ENCODE data around the gene MOCOS. TPM values are rescaled to one million over a fixed set of nuclear protein-coding genes. Genes with fewer than 3 reads are reported as not detected.

Gene MOCOS
- total RNA-seq, 1 experiment from 2014 or later: 3.0 TPM

DNA sequence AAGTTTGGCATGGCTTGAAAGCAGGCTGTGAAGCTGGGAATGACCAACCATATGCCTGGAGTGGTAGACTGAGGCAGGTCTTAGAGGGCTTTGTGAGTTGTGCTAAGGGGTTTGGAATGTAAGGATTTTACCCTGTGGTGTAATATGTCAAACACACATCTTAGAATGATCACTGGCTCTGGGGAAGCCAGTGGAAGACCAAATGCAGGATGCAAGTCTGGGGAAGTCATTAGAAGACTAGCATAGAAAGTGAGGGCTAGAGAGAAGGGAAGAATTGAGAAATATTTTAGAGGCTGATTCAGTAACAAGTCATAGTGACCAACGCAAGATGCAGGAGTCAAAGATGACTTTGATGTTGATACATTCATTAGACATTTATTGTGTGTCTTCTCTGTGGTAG is 106.7 kb downstream of the MOCOS start:
- no peak for ATAC-seq
- Histone ChIP-seq H3K9me3 (ENCODE audit: control insufficient read depth, insufficient read depth, low read depth, low read length) (0 out of 2 replicates have a peak, but pooled peaks cover 1% of the 10 kb centered on the region), H3K4me1 (ENCODE audit: control insufficient read depth, insufficient read depth, low read length) (peaks cover 3% of the 10 kb centered on the region), H3K27ac (ENCODE audit: low read length) (no peak overlapping the region), H3K36me3 (ENCODE audit: control insufficient read depth, insufficient read depth, low read length) (no peaks in the 10 kb centered on the region), H3K4me3 (ENCODE audit: low read depth in 2 of 2, low read length in 2 of 2) (no peak overlapping the region), H3K27me3 (ENCODE audit: control insufficient read depth, insufficient read depth, low read length) (no peaks in the 10 kb centered on the region)
- no TSS peak for BruUV-seq (replicated peaks)
- no peak for TF ChIP-seq POLR2AphosphoS5 (IDR thresholded peaks at IDR 0.05; ENCODE audit: low read depth, low read length)
- TF ChIP-seq, protein P1, sequence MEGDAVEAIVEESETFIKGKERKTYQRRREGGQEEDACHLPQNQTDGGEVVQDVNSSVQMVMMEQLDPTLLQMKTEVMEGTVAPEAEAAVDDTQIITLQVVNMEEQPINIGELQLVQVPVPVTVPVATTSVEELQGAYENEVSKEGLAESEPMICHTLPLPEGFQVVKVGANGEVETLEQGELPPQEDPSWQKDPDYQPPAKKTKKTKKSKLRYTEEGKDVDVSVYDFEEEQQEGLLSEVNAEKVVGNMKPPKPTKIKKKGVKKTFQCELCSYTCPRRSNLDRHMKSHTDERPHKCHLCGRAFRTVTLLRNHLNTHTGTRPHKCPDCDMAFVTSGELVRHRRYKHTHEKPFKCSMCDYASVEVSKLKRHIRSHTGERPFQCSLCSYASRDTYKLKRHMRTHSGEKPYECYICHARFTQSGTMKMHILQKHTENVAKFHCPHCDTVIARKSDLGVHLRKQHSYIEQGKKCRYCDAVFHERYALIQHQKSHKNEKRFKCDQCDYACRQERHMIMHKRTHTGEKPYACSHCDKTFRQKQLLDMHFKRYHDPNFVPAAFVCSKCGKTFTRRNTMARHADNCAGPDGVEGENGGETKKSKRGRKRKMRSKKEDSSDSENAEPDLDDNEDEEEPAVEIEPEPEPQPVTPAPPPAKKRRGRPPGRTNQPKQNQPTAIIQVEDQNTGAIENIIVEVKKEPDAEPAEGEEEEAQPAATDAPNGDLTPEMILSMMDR (IDR thresholded peaks at IDR 0.05): no peak
- TF ChIP-seq, protein P2, sequence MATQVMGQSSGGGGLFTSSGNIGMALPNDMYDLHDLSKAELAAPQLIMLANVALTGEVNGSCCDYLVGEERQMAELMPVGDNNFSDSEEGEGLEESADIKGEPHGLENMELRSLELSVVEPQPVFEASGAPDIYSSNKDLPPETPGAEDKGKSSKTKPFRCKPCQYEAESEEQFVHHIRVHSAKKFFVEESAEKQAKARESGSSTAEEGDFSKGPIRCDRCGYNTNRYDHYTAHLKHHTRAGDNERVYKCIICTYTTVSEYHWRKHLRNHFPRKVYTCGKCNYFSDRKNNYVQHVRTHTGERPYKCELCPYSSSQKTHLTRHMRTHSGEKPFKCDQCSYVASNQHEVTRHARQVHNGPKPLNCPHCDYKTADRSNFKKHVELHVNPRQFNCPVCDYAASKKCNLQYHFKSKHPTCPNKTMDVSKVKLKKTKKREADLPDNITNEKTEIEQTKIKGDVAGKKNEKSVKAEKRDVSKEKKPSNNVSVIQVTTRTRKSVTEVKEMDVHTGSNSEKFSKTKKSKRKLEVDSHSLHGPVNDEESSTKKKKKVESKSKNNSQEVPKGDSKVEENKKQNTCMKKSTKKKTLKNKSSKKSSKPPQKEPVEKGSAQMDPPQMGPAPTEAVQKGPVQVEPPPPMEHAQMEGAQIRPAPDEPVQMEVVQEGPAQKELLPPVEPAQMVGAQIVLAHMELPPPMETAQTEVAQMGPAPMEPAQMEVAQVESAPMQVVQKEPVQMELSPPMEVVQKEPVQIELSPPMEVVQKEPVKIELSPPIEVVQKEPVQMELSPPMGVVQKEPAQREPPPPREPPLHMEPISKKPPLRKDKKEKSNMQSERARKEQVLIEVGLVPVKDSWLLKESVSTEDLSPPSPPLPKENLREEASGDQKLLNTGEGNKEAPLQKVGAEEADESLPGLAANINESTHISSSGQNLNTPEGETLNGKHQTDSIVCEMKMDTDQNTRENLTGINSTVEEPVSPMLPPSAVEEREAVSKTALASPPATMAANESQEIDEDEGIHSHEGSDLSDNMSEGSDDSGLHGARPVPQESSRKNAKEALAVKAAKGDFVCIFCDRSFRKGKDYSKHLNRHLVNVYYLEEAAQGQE (IDR thresholded peaks at IDR 0.05; ENCODE audit: insufficient read depth in 1 of 2, low read depth in 2 of 2, low read length in 1 of 2): no peak
- no peak for TF ChIP-seq SIN3A (IDR thresholded peaks at IDR 0.05; ENCODE audit: borderline replicate concordance, insufficient read depth, low read depth, low read length)
- no peak for TF ChIP-seq TCF7L2 (IDR thresholded peaks at IDR 0.05; ENCODE audit: low read depth, low read length)
- intact Hi-C loops (cut with micrococcal nuclease; ENCODE audit: unreplicated experiment): no loop called here
- in situ Hi-C loops (cut with HindIII; ENCODE audit: low pct_unique_long_range_greater_than_20kb, low sequenced_read_pairs): no loop called here
- ChIA-PET CTCF (interaction anchor here (0.6 kb wide), 1 partner anchor 42 kb away, joined by 9 read pairs; no protein-coding TSS in a partner anchor), POLR2A (no interaction called here)
- no peak for DNase-seq (ENCODE audit: low read depth, low spot score)

DNA sequence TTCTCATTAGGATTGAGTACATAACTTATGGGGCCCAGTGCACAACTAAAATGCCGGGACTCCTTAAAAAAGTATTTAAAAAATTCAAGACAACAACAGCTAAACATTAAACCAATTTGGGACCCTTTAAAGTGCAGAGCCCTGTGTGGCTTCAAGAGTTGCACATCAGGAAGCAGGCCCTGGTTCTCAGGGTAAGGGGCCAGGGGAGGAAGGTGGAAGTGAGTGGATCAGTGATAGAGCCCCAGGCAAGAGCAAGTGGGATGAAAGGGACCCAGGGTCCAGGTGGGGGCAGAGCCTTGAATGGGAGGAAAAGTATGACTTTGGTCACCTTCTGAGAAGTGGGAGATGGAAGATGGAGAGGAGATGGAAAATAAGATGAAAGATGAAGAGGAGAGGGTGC is 107.9 kb downstream of the MOCOS start:
- in situ Hi-C loops (cut with HindIII; ENCODE audit: low pct_unique_long_range_greater_than_20kb, low sequenced_read_pairs): no loop called here
- DNase-seq (ENCODE audit: low read depth, low spot score): no peak
- BruUV-seq (replicated peaks): no TSS peak
- TF ChIP-seq POLR2AphosphoS5 (IDR thresholded peaks at IDR 0.05; ENCODE audit: low read depth, low read length) (no peak), TCF7L2 (IDR thresholded peaks at IDR 0.05; ENCODE audit: low read depth, low read length) (no peak), SIN3A (IDR thresholded peaks at IDR 0.05; ENCODE audit: borderline replicate concordance, insufficient read depth, low read depth, low read length) (no peak)
- TF ChIP-seq, protein P1 (IDR thresholded peaks at IDR 0.05): no peak
- TF ChIP-seq, protein P2 (IDR thresholded peaks at IDR 0.05; ENCODE audit: insufficient read depth in 1 of 2, low read depth in 2 of 2, low read length in 1 of 2): no peak
- intact Hi-C loops (cut with micrococcal nuclease; ENCODE audit: unreplicated experiment): loop anchor here (5.0 kb wide), 1 partner anchor 117 kb away; no protein-coding TSS in a partner anchor
- Histone ChIP-seq H3K27ac (ENCODE audit: low read length) (no peak overlapping the region), H3K4me3 (ENCODE audit: low read depth in 2 of 2, low read length in 2 of 2) (no peak overlapping the region), H3K36me3 (ENCODE audit: control insufficient read depth, insufficient read depth, low read length) (no peaks in the 10 kb centered on the region), H3K27me3 (ENCODE audit: control insufficient read depth, insufficient read depth, low read length) (no peaks in the 10 kb centered on the region), H3K4me1 (ENCODE audit: control insufficient read depth, insufficient read depth, low read length) (peaks cover 10% of the 10 kb centered on the region), H3K9me3 (ENCODE audit: control insufficient read depth, insufficient read depth, low read depth, low read length) (no peaks in the 10 kb centered on the region)
- no peak for ATAC-seq
- POLR2A ChIA-PET: no interaction called here
- CTCF ChIA-PET: interaction anchor here (1.4 kb wide), 1 partner anchor 278 kb away, joined by 4 read pairs; no protein-coding TSS in a partner anchor
